T-helper 1 cell (primary cell): ENCODE results near the gene PRG3.
"Not testable (repeated sequence)": the region's sequence is repeated elsewhere in the genome, so short reads cannot be mapped to it uniquely, and the experiment has no call there.

ENCODE experiments used
- DNase-seq, 5 donors: peaks; one replicate each; pipeline ENCODE4 v3.0.0-alpha.2; 2012 to 2020

The PRG3 gene

GRCh38 chr11:57387289-57388030 is 6.5 kb upstream of the PRG3 start:
- no peak for DNase-seq

DNA sequence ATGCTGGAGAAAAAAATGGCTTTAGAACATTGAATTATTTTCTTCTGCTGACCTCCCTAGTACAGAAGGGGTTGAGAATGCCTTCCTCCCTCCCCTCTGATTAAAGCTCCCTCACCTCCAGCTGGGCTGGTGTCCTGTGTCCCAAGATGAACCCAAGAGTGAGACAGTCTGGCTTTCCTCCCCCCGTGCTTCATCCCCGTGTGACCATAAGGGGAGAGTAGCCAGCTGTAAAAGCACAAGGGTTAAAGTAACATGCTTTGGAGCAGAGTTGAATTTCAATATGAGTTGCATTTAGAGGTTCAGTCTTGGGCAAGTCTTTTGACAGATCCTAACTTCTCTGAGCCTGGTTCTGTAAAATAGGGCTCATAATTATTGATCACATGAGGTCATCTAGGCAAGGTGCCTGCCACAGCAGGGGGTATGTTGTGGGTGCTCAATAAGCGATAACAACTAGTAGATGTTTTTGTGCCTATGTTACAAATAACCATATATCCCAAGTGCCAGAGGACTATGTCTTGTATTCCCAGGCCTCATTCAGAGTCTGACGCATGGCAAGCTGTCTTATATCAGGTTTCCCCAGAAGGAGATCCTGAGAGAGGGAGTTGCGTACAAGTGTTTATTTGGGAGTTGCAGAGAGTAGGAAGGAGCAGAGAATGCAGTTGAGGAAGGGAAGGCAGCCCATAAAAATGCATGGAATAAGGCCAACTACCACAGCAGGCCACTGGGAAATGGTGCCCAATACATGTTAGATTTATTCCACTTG is 5.4 kb upstream of the PRG3 start:
- no peak for DNase-seq

DNA sequence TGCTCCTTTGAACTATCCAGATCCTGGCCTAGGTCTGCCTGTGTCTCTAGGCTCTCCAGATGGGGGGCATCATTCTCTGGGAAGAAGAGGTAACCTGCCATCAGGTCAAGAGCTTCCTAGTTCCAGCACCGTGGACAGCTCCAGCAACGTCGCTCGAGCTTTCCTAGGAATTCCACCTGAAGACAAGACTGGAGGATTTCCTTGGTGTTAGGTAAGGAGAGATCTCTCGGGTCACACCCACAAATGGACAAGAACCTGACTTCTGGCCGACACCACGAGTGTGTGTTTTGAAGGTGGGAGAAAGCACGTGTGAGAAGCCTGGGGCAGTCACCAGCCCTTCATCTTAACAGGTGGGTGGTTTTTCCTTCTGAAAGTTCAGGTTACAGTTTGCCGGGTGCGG is 1.2 kb downstream of the PRG3 start:
- no peak for DNase-seq

DNA sequence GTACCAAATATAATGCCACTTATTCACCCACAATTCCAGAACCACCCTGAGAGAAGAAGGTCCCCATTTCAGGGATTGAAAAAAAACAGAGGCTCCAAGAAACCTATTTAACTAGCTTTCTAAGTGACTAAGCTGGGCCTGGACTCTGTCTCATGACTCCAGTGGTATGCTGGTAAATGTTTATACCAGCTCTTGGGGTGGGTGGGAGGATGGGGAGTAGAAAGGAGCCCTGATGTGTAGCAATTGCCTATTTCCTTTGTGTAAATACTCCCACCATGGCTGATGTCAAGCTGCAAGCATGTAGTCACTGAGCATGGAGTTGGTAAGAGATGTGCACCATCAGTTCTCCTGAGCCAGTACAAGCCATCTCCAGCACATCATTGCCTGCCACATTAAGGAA is 2.8 kb downstream of the PRG3 start:
- DNase-seq: no peak

DNA sequence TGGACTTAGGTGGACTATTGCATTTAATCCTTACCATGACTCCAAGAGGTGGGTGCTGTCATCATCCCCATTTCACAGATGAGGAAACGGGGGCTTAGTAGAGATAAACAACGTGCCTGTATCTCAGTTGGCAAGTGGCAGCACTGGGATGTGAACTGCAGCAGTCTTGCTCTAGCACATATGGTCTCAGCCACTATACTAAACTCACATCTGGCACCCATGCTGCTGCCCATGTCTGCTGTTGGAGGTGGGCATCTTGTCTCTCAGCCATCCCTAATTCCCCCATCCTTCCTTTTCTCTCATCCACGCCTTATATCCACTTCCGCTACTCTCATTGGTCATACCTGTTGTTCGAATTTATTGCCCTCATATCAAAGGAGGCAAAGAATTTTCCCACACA is 3.8 kb downstream of the PRG3 start:
- no peak for DNase-seq

- DNase-seq: no peak
Observed at GRCh38 chr11:57376095-57377090, 4.6 kb downstream of the PRG3 start.

DNA sequence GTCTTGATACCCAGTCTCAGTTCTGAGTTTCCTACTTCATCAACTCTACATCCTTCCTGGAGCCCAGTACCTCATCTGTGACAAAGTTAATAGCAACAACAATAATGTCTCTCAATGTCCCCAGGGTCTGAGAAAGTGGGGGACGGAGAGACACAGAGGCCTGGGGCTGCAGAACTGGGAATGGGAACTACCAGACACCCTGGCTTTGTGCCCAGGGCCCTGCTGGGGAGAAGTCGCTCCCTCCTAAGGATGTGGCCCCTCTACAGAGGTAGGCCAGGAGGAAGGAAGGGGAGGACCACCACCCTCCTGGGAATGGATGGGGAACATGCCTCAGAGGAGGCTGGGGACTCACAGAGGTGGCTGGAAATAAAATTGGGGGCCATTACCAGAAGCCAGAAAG is 5.5 kb downstream of the PRG3 start:
- DNase-seq: no peak

DNA sequence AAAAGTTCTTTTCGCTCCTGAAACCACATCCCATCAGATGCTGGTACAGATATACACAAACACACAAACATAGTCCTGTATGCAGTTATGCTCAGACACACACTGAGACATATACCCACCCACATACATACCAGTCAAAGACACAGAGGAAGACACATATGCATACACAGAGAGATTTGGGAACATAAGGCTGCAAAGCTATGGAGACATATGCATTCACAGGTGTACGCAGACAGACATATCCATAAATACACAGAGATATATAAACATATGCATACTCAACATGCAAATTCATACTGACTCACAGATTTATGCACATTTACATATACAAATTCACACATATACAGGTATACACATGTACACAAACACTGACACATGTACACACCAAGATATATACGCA is 6.0 kb downstream of the PRG3 start:
- DNase-seq: no peak

- DNase-seq: no peak
Observed at GRCh38 chr11:57373146-57373545, 7.8 kb downstream of the PRG3 start.

DNA sequence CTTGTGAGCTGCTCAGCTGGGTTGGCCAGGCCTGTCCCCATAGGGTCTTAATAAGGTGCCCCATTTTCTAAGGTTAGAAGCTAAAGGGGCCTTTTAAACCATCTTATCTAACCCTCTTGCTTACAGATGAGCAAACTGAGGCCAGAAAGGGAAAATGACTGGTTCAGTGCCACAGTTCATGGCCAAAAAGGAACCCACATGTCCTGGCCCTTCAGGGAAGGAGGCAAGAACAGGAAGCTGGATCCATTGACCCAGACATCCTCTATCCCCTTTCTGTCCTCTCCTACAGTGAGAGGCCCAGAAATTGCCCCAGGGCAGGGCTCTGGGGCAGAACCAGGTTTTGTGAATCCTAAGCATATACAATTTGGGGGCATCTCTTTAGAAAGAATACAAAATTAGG is 10.0 kb downstream of the PRG3 start:
- DNase-seq: no peak

GRCh38 chr11:57370251-57370650 is 10.7 kb downstream of the PRG3 start:
- no peak for DNase-seq

GRCh38 chr11:57368845-57369232 is 12.1 kb downstream of the PRG3 start:
- DNase-seq: no peak

GRCh38 chr11:57368106-57368844 is 12.7 kb downstream of the PRG3 start:
- no peak for DNase-seq

- no peak for DNase-seq
Observed at GRCh38 chr11:57364851-57365660, 15.9 kb downstream of the PRG3 start.

DNA sequence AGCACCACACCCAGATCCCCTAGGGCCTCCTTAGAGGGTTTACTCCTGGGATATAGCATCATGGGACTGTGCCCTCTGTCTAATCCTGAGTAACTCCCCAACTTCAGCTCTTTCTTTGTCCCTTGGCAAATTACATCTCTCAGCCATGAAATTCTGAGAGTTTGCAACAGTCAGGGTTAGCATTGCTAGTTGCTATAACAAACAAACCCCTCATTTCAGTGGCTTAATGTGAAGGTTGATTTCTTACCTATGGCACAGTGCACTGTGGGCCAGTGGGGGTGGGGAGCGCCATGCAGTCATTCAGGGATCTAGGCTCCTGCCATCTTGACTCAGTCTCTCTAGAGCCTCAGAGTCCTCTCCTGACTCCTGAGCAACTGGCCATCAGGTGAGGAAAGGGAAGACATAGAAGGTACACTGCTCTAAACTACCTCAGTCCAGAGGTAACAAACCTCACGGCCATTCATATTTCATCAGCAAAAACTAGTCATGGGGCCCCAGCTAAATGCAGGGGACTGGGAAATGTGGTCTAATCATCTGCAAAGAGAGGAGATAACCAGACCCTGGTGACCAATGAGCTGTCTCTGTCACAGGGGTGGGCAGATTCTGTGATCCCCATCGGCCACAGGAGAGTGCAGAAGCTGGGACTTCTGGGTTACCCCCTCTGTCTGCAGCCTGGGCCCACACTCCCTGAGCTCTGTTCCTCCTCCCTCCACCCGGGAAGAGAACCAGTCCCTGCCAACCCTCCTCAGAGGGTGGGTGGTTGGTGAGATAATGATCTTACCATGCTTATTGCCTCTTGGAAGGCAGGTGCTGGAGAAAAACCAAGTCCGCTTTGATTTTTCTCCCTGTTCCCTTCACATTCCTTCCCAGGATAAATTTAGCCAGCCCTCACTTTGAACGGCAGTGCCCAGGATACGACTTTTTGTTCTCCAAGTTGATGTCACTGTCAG is 17.5 kb downstream of the PRG3 start:
- DNase-seq: no peak

DNA sequence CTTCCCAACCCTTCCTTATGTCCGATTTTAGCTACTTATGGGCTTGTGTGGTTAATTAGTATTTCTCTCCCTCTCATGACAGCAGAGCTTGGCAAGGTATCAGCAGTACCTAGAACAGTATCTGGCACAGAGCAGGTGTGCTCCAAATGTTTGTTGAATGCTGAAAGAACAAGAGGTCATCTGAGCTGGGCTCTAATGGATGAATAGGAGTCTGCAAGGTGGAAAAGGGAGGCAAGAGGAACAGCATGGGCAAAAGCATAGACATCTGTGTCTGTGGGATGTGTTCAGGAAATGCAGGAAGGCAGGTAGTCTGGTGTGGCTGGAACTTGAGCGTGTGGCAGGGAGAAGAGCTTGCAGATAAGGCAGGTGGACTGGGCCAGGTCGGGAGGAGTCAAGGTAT is 19.0 kb downstream of the PRG3 start:
- no peak for DNase-seq

- DNase-seq: not testable (repeated sequence)
Observed at GRCh38 chr11:57361420-57361819, 19.5 kb downstream of the PRG3 start.

GRCh38 chr11:57360991-57361390 is 20.0 kb downstream of the PRG3 start:
- DNase-seq: no peak

- no peak for DNase-seq
Observed at GRCh38 chr11:57359896-57360690, 20.9 kb downstream of the PRG3 start.

GRCh38 chr11:57359396-57359795 is 21.6 kb downstream of the PRG3 start:
- DNase-seq: no peak
